SK-N-SH (cell line): Measurements from ENCODE around the gene CKB. TPM values are rescaled to one million over a fixed set of nuclear protein-coding genes. Genes with fewer than 3 reads are reported as not detected.

ENCODE experiments used
- CTCF ChIA-PET: fragments of 300-600, 350-600 bp; formaldehyde crosslinking; extraction: SDS; loops from one replicate; lab custom pipeline; 2021; lab: Yijun Ruan, JAX
- POLR2A ChIA-PET: fragments of 350-600 bp; sonication (Branson Sonifier 250); formaldehyde crosslinking; extraction: SDS; loops from one replicate; lab custom pipeline; 2020; ENCODE audit warnings: antibody characterized with exemption, inconsistent platforms; lab: Yijun Ruan, JAX
- DNase-seq: peaks from one replicate; pipeline ENCODE4 v3.0.0; 2012
- H2AFZ ChIP-seq: fragments of 200-600 bp; sonication (generic); 2 replicates; pipeline ENCODE4 v1.8.1; 2016; ENCODE audit warnings: antibody characterized with exemption, mild to moderate bottlenecking, low read depth
- H3F3A ChIP-seq: fragments of 200-600 bp; sonication (generic); replicated peaks from 2 replicates; pipeline ENCODE3; 2016; ENCODE audit warnings: antibody characterized with exemption, mild to moderate bottlenecking; ENCODE audit not compliant: insufficient read depth
- H3K27ac ChIP-seq, 2 experiments: fragments of 200-500 bp in 1 of 2; fragments of 200-600 bp in 1 of 2; sonication (Bioruptor generic) in 1 of 2; sonication (generic), shearing (Covaris generic) in 1 of 2; 2 replicates each; pipeline versions ENCODE4 v1.5.1 to v1.6.1; 2014 to 2016; ENCODE audit warnings: low read depth in 2 of 2, inconsistent platforms in 1 of 2, low read length in 1 of 2, mild to moderate bottlenecking in 1 of 2, mixed read lengths in 1 of 2
- H3K27me3 ChIP-seq: fragments of 200-600 bp; sonication (generic), shearing (Covaris generic); 2 replicates; pipeline ENCODE4 v1.6.1; 2016; ENCODE audit warnings: mixed run types; ENCODE audit not compliant: insufficient read depth
- H3K36me3 ChIP-seq, 2 experiments: fragments of 200-500 bp in 1 of 2; fragments of 200-600 bp in 1 of 2; sonication (Bioruptor generic) in 1 of 2; sonication (generic) in 1 of 2; replicated peaks in 1 of 2; 2 replicates each; pipeline versions ENCODE3 to v1.5.1; 2014 to 2016; ENCODE audit warnings: low read length in 1 of 2, mild to moderate bottlenecking in 1 of 2; ENCODE audit not compliant: insufficient read depth in 2 of 2, control insufficient read depth in 1 of 2
- H3K4me1 ChIP-seq, 2 experiments: fragments of 200-500 bp in 1 of 2; fragments of 200-600 bp in 1 of 2; sonication (Bioruptor generic) in 1 of 2; sonication (generic), shearing (Covaris generic) in 1 of 2; 2 replicates each; pipeline versions ENCODE4 v1.5.1 to v1.6.1; 2014 to 2016; ENCODE audit warnings: low read depth in 1 of 2, low read length in 1 of 2, mixed run types in 1 of 2; ENCODE audit not compliant: insufficient read depth in 2 of 2, control insufficient read depth in 1 of 2
- H3K4me2 ChIP-seq: fragments of 200-600 bp; sonication (generic), shearing (Covaris generic); 2 replicates; pipeline ENCODE4 v1.6.1; 2017; ENCODE audit warnings: mixed run types
- H3K4me3 ChIP-seq, 2 experiments: fragments of 200-500 bp in 1 of 2; fragments of 200-600 bp in 1 of 2; sonication (Bioruptor generic) in 1 of 2; sonication (generic), shearing (Covaris generic) in 1 of 2; 2 replicates each; pipeline versions ENCODE4 v1.5.1 to v1.8.1; 2014 to 2016; ENCODE audit warnings: low read depth in 2 of 2, inconsistent platforms in 1 of 2, low read length in 1 of 2, mild to moderate bottlenecking in 1 of 2, mixed read lengths in 1 of 2, moderate library complexity in 1 of 2
- H3K79me2 ChIP-seq: fragments of 200-600 bp; sonication (generic); 2 replicates; pipeline ENCODE4 v1.8.1; 2017; ENCODE audit warnings: mild to moderate bottlenecking; ENCODE audit not compliant: insufficient read depth
- H3K9ac ChIP-seq: fragments of 200-600 bp; sonication (generic); 2 replicates; pipeline ENCODE4 v1.6.1; 2017; ENCODE audit warnings: mixed run types
- H3K9me2 ChIP-seq: fragments of 200-600 bp; sonication (generic); 2 replicates; pipeline ENCODE4 v1.6.1; 2017; ENCODE audit warnings: mixed run types
- H3K9me3 ChIP-seq: fragments of 200-600 bp; sonication (generic); 2 replicates; pipeline ENCODE4 v1.6.1; 2017; ENCODE audit warnings: mixed run types, mild to moderate bottlenecking, moderate library complexity
- H4K20me1 ChIP-seq: fragments of 200-600 bp; sonication (generic); 2 replicates; pipeline ENCODE4 v1.6.1; 2017; ENCODE audit warnings: mild to moderate bottlenecking, mixed run types; ENCODE audit not compliant: insufficient read depth
- CHD2 ChIP-seq: fragments of 150-350 bp; IDR thresholded peaks from 2 replicates; pipeline ENCODE4 v1.6.1; 2018; ENCODE audit warnings: low read length; ENCODE audit not compliant: partially characterized antibody
- ELF1 ChIP-seq: IDR thresholded peaks from 2 replicates; pipeline ENCODE4 v1.4.0; 2012
- EP300 ChIP-seq, 2 experiments: IDR thresholded peaks; 2 replicates each; pipeline versions ENCODE4 v1.4.0 to v1.6.1; 2012; ENCODE audit warnings: borderline replicate concordance in 1 of 2, low read depth in 1 of 2, low read length in 1 of 2
- EZH2phosphoT487 ChIP-seq: fragments of 200-600 bp; sonication (generic); IDR thresholded peaks from 2 replicates; pipeline ENCODE4 v1.6.1; 2017; ENCODE audit warnings: low read depth, mixed run types, mild to moderate bottlenecking, antibody characterized with exemption, moderate library complexity, borderline replicate concordance
- FOSL2 ChIP-seq: IDR thresholded peaks from 2 replicates; pipeline ENCODE4 v1.4.0; 2012; ENCODE audit warnings: low read depth, mild to moderate bottlenecking, moderate library complexity, borderline replicate concordance
- GABPA ChIP-seq: IDR thresholded peaks from 2 replicates; pipeline ENCODE4 v1.4.0; 2012; ENCODE audit warnings: low read depth, mild to moderate bottlenecking
- MAX ChIP-seq: IDR thresholded peaks from 2 replicates; pipeline ENCODE4 v1.4.0; 2012; ENCODE audit warnings: low read depth
- NFIC ChIP-seq: IDR thresholded peaks from 2 replicates; pipeline ENCODE4 v1.4.0; 2012; ENCODE audit warnings: borderline replicate concordance
- NRF1 ChIP-seq: IDR thresholded peaks from 2 replicates; pipeline ENCODE4 v1.6.1; 2012; ENCODE audit warnings: low read depth, mild to moderate bottlenecking, low read length
- RCOR1 ChIP-seq: fragments of 150-350 bp; IDR thresholded peaks from 2 replicates; pipeline ENCODE4 v1.6.1; 2017; ENCODE audit warnings: antibody characterized with exemption, low read length
- RXRA ChIP-seq: IDR thresholded peaks from 2 replicates; pipeline ENCODE4 v1.4.0; 2012; ENCODE audit warnings: low read depth, mild to moderate bottlenecking, borderline replicate concordance
- SIN3A ChIP-seq: IDR thresholded peaks from 2 replicates; pipeline ENCODE4 v1.6.1; 2012; ENCODE audit warnings: low read depth, mild to moderate bottlenecking, low read length, moderate library complexity, borderline replicate concordance
- TCF12 ChIP-seq: IDR thresholded peaks from 2 replicates; pipeline ENCODE4 v1.4.0; 2012
- USF1 ChIP-seq: IDR thresholded peaks from 2 replicates; pipeline ENCODE4 v1.4.0; 2012; ENCODE audit warnings: low read depth, borderline replicate concordance
- USF2 ChIP-seq: fragments of 150-350 bp; IDR thresholded peaks from 2 replicates; pipeline ENCODE4 v1.6.1; 2017; ENCODE audit warnings: antibody characterized with exemption, low read length, low read depth, borderline replicate concordance
- ZBTB33 ChIP-seq: IDR thresholded peaks from 2 replicates; pipeline ENCODE4 v1.4.0; 2012; ENCODE audit warnings: low read depth, borderline replicate concordance
- WGBS: methylation state at CpG from one replicate; pipeline ENCODE4 v1.1.6; 2017; ENCODE audit warnings: low lambda C conversion rate; 5-methylcytosine and 5-hydroxymethylcytosine counted together
- polyA plus RNA-seq, 3 experiments: library from polyadenylated mRNA; depleted of rRNA; stranded (reverse); fragments of >200 nt; gene quantifications; 2 replicates each; pipeline ENCODE4 v1.2.3, GENCODE V29; 2012

The CKB gene
- polyA plus RNA-seq, 1 of the 3 experiments (the other 2 are of a cell fraction), result 53.0 TPM

GRCh38 chr14:103521438-103521950 lies 1.1 kb downstream of the CKB start:
- H3K4me2 ChIP-seq, result peak overlapping the region; percentile 83; the same call in 1 of the 2 replicates
- no peaks in the 10 kb centered on the region for H3K79me2 ChIP-seq
- peaks cover 0 to 4% of the 10 kb centered on the region in 2 experiments for H3K36me3 ChIP-seq
- CTCF ChIA-PET, result interaction anchor here (1.4 to 9.6 kb wide), 9 partner anchors 10 to 190 kb away, joined by 3 to 194 read pairs (median 7); no protein-coding TSS in a partner anchor
- H3K4me1 ChIP-seq, result peaks cover 0 to 20% of the 10 kb centered on the region in 2 experiments; a peak in 1 of 4 replicates
- peak; percentile 78 for DNase-seq
- peak overlapping the region in 1 of 2 experiments; percentile 74; a peak in 2 of 4 replicates for H3K27ac ChIP-seq
- H2AFZ ChIP-seq, result no peak overlapping the region
- no peak; the same call in 1 of the 2 replicates for TF ChIP-seq EZH2phosphoT487
- no peak for TF ChIP-seq RCOR1
- TF ChIP-seq EP300 (IDR thresholded peaks at IDR 0.05; ENCODE audit: borderline replicate concordance in 1 of 2, low read depth in 1 of 2, low read length in 1 of 2), result no peak
- TF ChIP-seq CHD2, result no peak
- TF ChIP-seq USF2, result no peak
- TF ChIP-seq GABPA, result no peak
- TF ChIP-seq SIN3A, result no peak
- no peak for TF ChIP-seq RXRA
- no peak for TF ChIP-seq FOSL2
- TF ChIP-seq NRF1, result no peak
- no peak for TF ChIP-seq MAX
- TF ChIP-seq ZBTB33, result no peak
- no peak for TF ChIP-seq TCF12
- no peak for TF ChIP-seq USF1
- TF ChIP-seq NFIC, result no peak
- no peak for TF ChIP-seq ELF1
- peaks cover 16% of the 10 kb centered on the region for H3K27me3 ChIP-seq
- WGBS, result 3% methylated on average over 6 of the region's 77 CpGs
- POLR2A ChIA-PET, result interaction anchor here (0.6 to 3.5 kb wide), 6 partner anchors 17 to 1524 kb away, joined by 3 to 19 read pairs (median 4); partner anchors contain the start of genes BAG5 and EIF5
- H3K4me3 ChIP-seq, result peak overlapping the region; percentile 35 to 57; a peak in 3 of 4 replicates
- H3K9me2 ChIP-seq, result no peaks in the 10 kb centered on the region
- no peaks in the 10 kb centered on the region for H3K9me3 ChIP-seq
- no peaks in the 10 kb centered on the region for H4K20me1 ChIP-seq
- peaks cover 5% of the 10 kb centered on the region for H3F3A ChIP-seq
- H3K9ac ChIP-seq, result no peak overlapping the region
